Measurements from ENCODE around the gene PDLIM4. TPM values are rescaled to one million over a fixed set of nuclear protein-coding genes. Genes with fewer than 3 reads are reported as not detected.

Gene PDLIM4
- total RNA-seq, 1 donor from 2014 or later: 146 TPM

DNA sequence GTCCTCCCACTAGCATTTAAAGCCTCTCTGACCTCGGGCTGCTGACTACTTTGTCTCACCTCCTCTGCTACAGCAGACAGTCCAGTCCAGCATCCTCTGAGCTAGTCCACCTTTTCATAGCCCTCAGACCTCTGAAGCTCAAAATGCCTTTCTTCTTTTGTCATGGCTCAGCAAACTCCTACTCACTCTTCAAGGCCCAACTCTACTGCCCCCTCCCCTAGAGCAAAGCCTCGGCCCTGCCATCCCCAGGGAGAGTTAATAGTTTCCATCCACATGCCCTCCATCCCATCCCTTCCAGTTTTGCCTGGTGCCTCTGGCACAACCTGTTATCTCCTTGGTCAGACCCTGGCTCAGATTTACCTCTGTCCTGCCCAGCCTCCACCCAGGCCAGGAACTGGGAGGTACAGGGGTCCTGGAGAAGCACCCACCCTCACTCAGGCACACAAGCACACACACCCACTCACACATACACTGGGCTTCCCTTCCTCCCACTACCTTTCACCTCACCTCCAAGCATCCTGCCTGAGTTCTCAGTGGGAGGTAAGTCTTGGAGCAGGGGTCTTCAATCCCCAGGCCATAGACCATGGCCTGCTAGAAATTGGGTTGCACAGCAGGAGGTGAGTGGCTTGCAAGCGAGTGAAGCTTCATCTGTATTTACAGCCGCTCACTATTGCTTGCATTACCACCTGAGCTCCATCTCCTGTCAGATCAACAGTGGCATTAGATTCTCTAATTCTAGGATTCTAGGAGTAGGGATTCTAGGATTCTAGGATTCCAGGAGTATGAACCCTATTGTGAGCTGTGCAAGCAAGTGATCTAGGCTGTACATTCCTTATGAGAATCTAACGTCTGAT lies 18.1 kb downstream of the PDLIM4 start:
- no peak overlapping the region for H3K4me3 ChIP-seq (ENCODE audit: low read depth, low read length)

DNA sequence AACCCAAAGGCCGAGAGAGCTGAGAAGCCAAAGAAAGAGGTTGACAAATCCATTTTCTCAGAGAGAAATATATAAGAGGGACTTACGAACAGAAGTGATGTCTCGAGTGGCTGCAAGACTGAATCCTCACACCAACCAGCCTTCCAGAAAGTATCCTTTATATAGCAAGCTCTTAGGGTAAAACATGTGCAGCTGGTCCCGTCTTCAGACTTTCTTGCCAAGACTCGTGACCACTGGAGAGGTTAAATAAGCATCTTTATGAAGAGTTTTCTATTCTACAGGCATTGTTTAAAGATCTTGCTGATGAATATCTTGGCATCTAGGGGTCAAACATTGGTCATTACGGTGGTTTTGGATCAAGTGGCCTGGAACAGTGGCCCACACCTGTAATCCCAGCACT lies 19.8 kb downstream of the PDLIM4 start:
- no peak overlapping the region for H3K4me3 ChIP-seq (ENCODE audit: low read depth, low read length)
- H3K27me3 ChIP-seq (ENCODE audit: control insufficient read depth, insufficient read depth, low read length): no peaks in the 10 kb centered on the region
- DNase-seq (ENCODE audit: low read depth): no peak
- TF ChIP-seq, protein P1, sequence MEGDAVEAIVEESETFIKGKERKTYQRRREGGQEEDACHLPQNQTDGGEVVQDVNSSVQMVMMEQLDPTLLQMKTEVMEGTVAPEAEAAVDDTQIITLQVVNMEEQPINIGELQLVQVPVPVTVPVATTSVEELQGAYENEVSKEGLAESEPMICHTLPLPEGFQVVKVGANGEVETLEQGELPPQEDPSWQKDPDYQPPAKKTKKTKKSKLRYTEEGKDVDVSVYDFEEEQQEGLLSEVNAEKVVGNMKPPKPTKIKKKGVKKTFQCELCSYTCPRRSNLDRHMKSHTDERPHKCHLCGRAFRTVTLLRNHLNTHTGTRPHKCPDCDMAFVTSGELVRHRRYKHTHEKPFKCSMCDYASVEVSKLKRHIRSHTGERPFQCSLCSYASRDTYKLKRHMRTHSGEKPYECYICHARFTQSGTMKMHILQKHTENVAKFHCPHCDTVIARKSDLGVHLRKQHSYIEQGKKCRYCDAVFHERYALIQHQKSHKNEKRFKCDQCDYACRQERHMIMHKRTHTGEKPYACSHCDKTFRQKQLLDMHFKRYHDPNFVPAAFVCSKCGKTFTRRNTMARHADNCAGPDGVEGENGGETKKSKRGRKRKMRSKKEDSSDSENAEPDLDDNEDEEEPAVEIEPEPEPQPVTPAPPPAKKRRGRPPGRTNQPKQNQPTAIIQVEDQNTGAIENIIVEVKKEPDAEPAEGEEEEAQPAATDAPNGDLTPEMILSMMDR (IDR thresholded peaks at IDR 0.05; ENCODE audit: insufficient read depth, low read length, poor library complexity, severe bottlenecking): no peak
- H3K36me3 ChIP-seq (ENCODE audit: control insufficient read depth, insufficient read depth, low read length): no peaks in the 10 kb centered on the region

More for the DNA sequence above, 18.1 kb downstream of the PDLIM4 start:
- TF ChIP-seq, protein P1 (IDR thresholded peaks at IDR 0.05; ENCODE audit: insufficient read depth, low read length, poor library complexity, severe bottlenecking): no peak
- Histone ChIP-seq H3K36me3 (ENCODE audit: control insufficient read depth, insufficient read depth, low read length) (no peaks in the 10 kb centered on the region), H3K27me3 (ENCODE audit: control insufficient read depth, insufficient read depth, low read length) (no peaks in the 10 kb centered on the region)
- no peak for DNase-seq (ENCODE audit: low read depth)

DNA sequence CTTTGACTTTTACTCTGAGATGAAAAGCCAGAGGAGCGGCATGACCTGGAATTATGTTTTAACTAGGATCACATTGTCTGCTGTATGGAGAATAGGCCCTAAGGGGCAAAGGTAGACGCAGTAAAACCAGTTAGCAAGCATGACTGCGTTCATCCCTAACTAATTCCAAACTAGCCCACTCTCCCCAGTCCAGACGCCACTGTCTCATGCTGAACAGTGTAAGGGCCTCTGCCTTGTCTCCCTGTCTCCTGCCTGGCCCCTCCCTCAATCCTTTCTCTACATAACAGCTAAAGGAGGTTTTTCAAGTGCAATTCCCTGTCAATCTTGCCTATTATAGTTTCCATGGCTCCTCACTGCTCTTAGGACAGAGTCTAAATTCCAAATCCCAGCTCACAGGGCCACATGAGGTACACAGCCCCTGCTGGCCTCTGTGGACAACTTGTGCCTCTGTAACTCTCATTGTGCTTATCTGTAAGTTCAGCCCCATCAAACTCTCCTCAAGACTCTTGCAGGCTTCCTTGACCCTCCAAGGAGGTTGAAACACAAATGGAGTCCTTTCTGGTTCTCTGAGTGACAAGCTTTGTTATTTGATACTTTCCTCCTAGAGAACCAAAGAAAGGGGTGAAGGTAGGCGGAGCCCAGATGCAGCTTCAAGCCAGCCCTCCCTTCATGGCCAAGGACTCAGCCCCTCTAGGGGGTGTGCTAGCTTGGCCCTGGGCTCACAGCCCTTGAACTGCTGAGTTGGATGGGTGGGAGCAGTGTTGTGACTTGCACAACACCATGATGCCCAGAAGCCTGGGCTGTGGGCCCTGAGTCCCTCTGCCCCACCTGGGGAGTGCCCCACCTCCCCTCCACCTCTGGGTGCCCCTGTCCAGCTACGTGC lies 20.7 kb downstream of the PDLIM4 start:
- no peak for DNase-seq (ENCODE audit: low read depth)
- TF ChIP-seq, protein P1 (IDR thresholded peaks at IDR 0.05; ENCODE audit: insufficient read depth, low read length, poor library complexity, severe bottlenecking): no peak
- H3K4me3 ChIP-seq (ENCODE audit: low read depth, low read length): no peak overlapping the region
- H3K27me3 ChIP-seq (ENCODE audit: control insufficient read depth, insufficient read depth, low read length): no peaks in the 10 kb centered on the region
- no peaks in the 10 kb centered on the region for H3K36me3 ChIP-seq (ENCODE audit: control insufficient read depth, insufficient read depth, low read length)

DNA sequence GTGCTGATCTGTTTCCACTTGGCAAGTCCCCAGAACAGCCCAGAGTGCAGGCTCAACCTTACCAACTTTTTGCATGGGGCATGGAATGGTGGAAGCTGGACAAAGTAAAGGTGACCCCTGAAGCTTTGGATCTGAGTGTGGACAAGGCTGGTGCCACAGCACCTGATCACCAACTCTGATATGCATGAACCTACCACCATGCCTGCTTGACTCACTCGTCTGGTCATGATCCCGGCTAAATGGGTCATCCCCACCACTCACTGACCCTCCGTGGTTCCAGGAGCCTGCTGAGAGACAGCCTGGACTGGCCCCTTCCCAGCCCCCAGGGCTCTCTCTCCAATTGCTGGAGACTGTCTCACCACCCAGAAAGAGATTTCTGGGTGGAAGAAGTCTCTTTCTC lies 22.3 kb downstream of the PDLIM4 start:
- DNase-seq (ENCODE audit: low read depth): no peak
- Histone ChIP-seq H3K4me3 (ENCODE audit: low read depth, low read length) (no peak overlapping the region), H3K36me3 (ENCODE audit: control insufficient read depth, insufficient read depth, low read length) (no peaks in the 10 kb centered on the region), H3K27me3 (ENCODE audit: control insufficient read depth, insufficient read depth, low read length) (no peaks in the 10 kb centered on the region)
- TF ChIP-seq, protein P1 (IDR thresholded peaks at IDR 0.05; ENCODE audit: insufficient read depth, low read length, poor library complexity, severe bottlenecking): no peak

DNA sequence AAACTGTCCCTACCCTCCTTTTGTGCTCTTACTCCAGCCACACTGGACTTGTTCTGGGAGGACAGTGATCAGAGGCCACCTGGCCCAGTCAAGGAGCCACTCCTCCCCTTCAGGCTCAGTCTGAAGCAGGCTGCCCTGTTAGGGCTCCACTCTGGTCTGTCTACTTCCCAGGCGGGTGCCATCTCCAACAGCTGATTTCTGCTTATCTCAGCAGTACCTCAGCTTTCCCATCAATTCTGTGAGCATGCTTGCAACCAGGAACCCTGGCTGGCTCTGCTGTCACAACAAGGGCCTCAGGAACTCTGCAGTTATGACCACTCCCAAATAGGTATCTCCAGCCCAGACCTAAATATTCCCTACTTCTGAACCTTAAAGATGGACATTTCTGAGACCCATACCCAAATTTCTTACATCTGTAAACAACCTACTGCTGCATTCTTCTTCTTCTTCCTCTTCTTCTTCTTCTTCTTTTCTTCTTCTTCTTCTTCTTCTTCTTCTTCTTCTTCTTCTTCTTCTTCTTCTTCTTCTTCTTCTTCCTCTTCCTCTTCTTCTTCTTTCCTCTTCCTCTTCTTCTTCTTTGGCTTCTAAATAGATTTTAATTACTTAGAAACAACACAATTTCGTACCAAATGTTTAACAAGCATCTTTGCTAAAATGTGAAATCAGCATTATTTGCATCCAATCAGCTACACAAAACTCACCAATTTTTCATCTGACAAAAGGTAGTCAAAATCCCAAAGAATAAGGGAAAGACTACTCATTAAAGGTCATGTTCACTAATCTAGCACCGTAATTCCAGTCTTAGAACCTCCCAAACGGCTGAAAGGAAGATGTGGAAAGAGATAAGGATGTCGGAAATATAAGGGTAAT lies 23.1 kb downstream of the PDLIM4 start:
- H3K27me3 ChIP-seq (ENCODE audit: control insufficient read depth, insufficient read depth, low read length): no peaks in the 10 kb centered on the region
- DNase-seq (ENCODE audit: low read depth): no peak
- no peak overlapping the region for H3K4me3 ChIP-seq (ENCODE audit: low read depth, low read length)
- TF ChIP-seq, protein P1 (IDR thresholded peaks at IDR 0.05; ENCODE audit: insufficient read depth, low read length, poor library complexity, severe bottlenecking): no peak
- H3K36me3 ChIP-seq (ENCODE audit: control insufficient read depth, insufficient read depth, low read length): no peaks in the 10 kb centered on the region
